ENCODE data around the gene CHRNA4. TPM values are rescaled to one million over a fixed set of nuclear protein-coding genes. Genes with fewer than 3 reads are reported as not detected.

CHRNA4 gene
- total RNA-seq, 1 donor from 2014 or later, result 7.8 TPM

Small RNA genes within 50 kb of the gene (small RNA-seq; reads per million reads assigned to genes)
- not detected for gene RNU6-994P

Other genes starting within 250 kb of the CHRNA4 start
- 20.1 TPM for gene YTHDF1, start 145.2 kb downstream of the CHRNA4 start, total RNA-seq
- gene BIRC7, start 125.4 kb downstream of the CHRNA4 start, total RNA-seq, result not detected
- 14.2 TPM for gene NKAIN4, start 106.9 kb downstream of the CHRNA4 start, total RNA-seq
- 28.1 TPM for gene ARFGAP1, start 88.5 kb downstream of the CHRNA4 start, total RNA-seq
- gene COL20A1, start 68.2 kb downstream of the CHRNA4 start, total RNA-seq, result 3.0 TPM
- 167 TPM for gene KCNQ2, start 111.3 kb upstream of the CHRNA4 start, total RNA-seq
- gene EEF1A2, start 137.7 kb upstream of the CHRNA4 start, total RNA-seq, result 214 TPM
- gene PPDPF, start 159.4 kb upstream of the CHRNA4 start, total RNA-seq, result 43.5 TPM
- 0.16 TPM for gene PTK6, start 176.0 kb upstream of the CHRNA4 start, total RNA-seq
- not detected for gene SRMS, start 186.4 kb upstream of the CHRNA4 start, total RNA-seq
- 4.1 TPM for gene FNDC11, start 192.8 kb upstream of the CHRNA4 start, total RNA-seq
- gene HELZ2, start 212.9 kb upstream of the CHRNA4 start, total RNA-seq, result 7.2 TPM